Activated CD4-positive, alpha-beta memory T cell treated with anti-CD3 and anti-CD28 coated beads, Interleukin-2, amount 10 ng/mL, durations not matched to agents 7 days and 5 days (primary cell): ENCODE results near the gene ACAP1. TPM values are rescaled to one million over a fixed set of nuclear protein-coding genes. Genes with fewer than 3 reads are reported as not detected.
A peak's percentile ranks its signal among the peaks of the same experiment; 100 is the strongest.
"Not testable (repeated sequence)": the region's sequence is repeated elsewhere in the genome, so short reads cannot be mapped to it uniquely, and the experiment has no call there.

Source experiments
- CTCF ChIA-PET: fragments of 350-600 bp; sonication (Branson Sonifier 250); formaldehyde crosslinking; loops from one replicate; lab custom pipeline; 2021; ENCODE audit warnings: antibody characterized with exemption, inconsistent platforms; lab: Charles Lee
- POLR2A ChIA-PET: fragments of 350-600 bp; sonication (Branson Sonifier 250); formaldehyde crosslinking; loops from one replicate; lab custom pipeline; 2021; ENCODE audit warnings: antibody characterized with exemption; lab: Charles Lee
- DNase-seq: peaks from one replicate; pipeline ENCODE4 v3.0.0-alpha.2; 2020
- H3K27ac Mint-ChIP-seq: one replicate; pipeline ENCODE4 v1.8.0; 2021; ENCODE audit warnings: mild to moderate bottlenecking, mixed read lengths
- H3K27me3 Mint-ChIP-seq: one replicate; pipeline ENCODE4 v1.8.0; 2021; ENCODE audit warnings: mixed read lengths
- H3K36me3 Mint-ChIP-seq: one replicate; pipeline ENCODE4 v1.8.0; 2021; ENCODE audit warnings: low read depth, mixed read lengths
- H3K4me1 Mint-ChIP-seq: one replicate; pipeline ENCODE4 v1.8.0; 2021; ENCODE audit warnings: mixed read lengths
- H3K4me3 Mint-ChIP-seq: one replicate; pipeline ENCODE4 v1.8.0; 2021; ENCODE audit warnings: mild to moderate bottlenecking, mixed read lengths
- H3K9me3 Mint-ChIP-seq: one replicate; pipeline ENCODE4 v1.8.0; 2021; ENCODE audit warnings: mixed read lengths
- total RNA-seq, 2 experiments: library from RNA; stranded (reverse); gene quantifications; one replicate each; pipeline ENCODE4 v1.2.3, GENCODE V29; 2021

The ACAP1 gene
- total RNA-seq, 2 experiments from 2014 or later, result 682 to 709 TPM

GRCh38 chr17:7332600-7333069, 3.7 kb upstream of the ACAP1 start:
- peaks cover 65% of the 10 kb centered on the region for H3K4me1 Mint-ChIP-seq

DNA sequence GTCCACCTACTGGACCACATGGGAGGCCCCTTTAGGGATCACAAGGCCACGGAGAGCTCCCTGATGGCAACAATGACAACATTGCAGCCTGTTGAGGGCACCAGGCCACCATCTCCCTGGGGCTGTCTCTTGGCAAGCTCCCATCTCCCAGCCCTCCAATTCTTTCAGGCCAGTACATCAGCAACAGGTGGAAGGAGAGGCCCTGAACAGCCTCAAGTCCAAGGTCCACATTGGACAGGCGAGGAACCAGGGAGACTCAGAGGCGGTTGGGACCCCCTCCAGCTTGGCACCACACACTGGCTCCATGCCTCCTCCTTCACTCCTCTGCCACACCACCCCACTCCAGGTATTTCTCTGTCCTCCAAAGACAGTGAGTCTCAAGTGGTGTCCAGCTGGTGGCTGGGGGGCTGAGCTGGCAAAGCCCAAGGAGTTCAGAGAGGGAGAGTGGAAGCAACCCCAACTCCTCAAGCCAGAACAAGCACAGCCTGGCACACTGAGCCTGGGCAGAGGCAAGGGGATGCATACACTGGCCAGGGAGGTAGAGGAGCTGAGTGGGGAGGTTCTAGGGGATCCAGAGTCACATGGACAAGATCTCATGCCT, 1.3 kb upstream of the ACAP1 start:
- Mint-ChIP-seq H3K36me3 (peaks cover 22% of the 10 kb centered on the region), H3K9me3 (no peaks in the 10 kb centered on the region), H3K4me3 (peak overlapping the region; percentile 40), H3K27me3 (no peaks in the 10 kb centered on the region), H3K27ac (peak overlapping the region; percentile 91), H3K4me1 (peaks cover 58% of the 10 kb centered on the region)
- ChIA-PET CTCF (interaction anchor here (1.0 to 3.3 kb wide), 3 partner anchors 11 to 101 kb away, joined by 4 to 18 read pairs (median 10); no protein-coding TSS in a partner anchor), POLR2A (interaction anchor here (0.9 to 5.0 kb wide), 9 partner anchors 10 to 238 kb away, joined by 3 to 109 read pairs (median 10); partner anchors contain the start of genes GPS2 and POLR2A)
- no peak for DNase-seq

More at GRCh38 chr17:7332600-7333069, 3.7 kb upstream of the ACAP1 start:
- H3K27ac Mint-ChIP-seq, result peak overlapping the region; percentile 74
- H3K27me3 Mint-ChIP-seq, H3K9me3 Mint-ChIP-seq, H3K36me3 Mint-ChIP-seq, CTCF ChIA-PET: not testable (repeated sequence)
- POLR2A ChIA-PET, result interaction anchor here (1.0 to 1.5 kb wide), 2 partner anchors 17 to 24 kb away, joined by 3 to 4 read pairs; partner anchors contain the start of gene GPS2
- DNase-seq, result peak; percentile 52
- H3K4me3 Mint-ChIP-seq, result peak overlapping the region; percentile 46

DNA sequence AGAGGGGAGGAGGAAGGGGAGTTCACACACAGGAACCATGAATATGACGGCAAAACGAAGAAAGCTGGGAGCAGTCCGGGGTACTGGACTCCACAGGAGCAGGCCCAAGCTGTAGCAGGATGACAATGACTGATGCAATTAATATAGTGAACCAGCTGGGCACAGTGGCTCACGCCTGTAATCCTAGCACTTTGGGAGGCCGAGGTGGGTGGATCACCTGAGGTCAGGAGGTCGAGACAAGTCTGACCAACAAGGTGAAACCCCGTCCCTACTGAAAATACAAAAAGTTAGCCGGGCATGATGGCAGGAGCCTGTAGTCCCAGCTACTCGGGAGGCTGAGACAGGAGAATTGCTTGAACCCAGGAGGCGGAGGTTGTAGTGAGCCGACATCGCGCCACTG, 564 bp upstream of the ACAP1 start:
- Mint-ChIP-seq H3K27ac (peak overlapping the region; percentile 91), H3K36me3 (peaks cover 26% of the 10 kb centered on the region), H3K4me1 (peaks cover 59% of the 10 kb centered on the region), H3K4me3 (peak overlapping the region; percentile 91)
- ChIA-PET POLR2A (interaction anchor here (0.7 to 6.7 kb wide), 26 partner anchors 9 to 351 kb away, joined by 3 to 109 read pairs (median 8); partner anchors contain the start of genes CD68, FGF11, GPS2 and MPDU1), CTCF (interaction anchor here (0.8 to 3.3 kb wide), 12 partner anchors 10 to 783 kb away, joined by 3 to 48 read pairs (median 8); partner anchors contain the start of genes GPS2 and TMEM95)
- DNase-seq, H3K9me3 Mint-ChIP-seq, H3K27me3 Mint-ChIP-seq: not testable (repeated sequence)

DNA sequence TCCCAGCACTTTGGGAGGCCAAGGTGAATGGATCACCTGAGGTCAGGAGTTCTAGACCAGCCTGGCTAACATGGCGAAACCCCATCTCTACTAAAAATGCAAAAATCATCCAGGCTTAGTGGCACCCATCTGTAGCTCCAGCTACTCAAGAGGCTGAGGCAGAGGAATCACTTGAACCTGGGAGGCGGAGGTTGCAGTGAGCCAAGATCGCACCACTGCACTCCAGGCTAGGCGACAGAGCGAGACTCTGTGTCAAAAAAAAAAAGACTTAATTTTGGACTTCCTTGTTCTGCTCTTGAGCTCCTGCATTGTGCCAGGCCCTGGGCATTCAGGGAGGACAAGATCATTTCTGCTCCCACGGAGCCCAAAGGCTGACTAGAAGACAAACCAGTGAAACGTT, 1.3 kb downstream of the ACAP1 start:
- H3K27me3 Mint-ChIP-seq, DNase-seq, H3K9me3 Mint-ChIP-seq: not testable (repeated sequence)
- H3K4me1 Mint-ChIP-seq, result peaks cover 56% of the 10 kb centered on the region
- H3K4me3 Mint-ChIP-seq, result peak overlapping the region; percentile 91
- ChIA-PET CTCF (interaction anchor here (0.8 to 3.3 kb wide), 9 partner anchors 8 to 56 kb away, joined by 3 to 48 read pairs (median 13); partner anchors contain the start of genes GPS2 and TMEM95), POLR2A (interaction anchor here (0.7 to 6.7 kb wide), 22 partner anchors 7 to 349 kb away, joined by 3 to 109 read pairs (median 12); partner anchors contain the start of genes GPS2, MPDU1, NEURL4 and POLR2A)
- peak overlapping the region; percentile 91 for H3K27ac Mint-ChIP-seq
- peaks cover 39% of the 10 kb centered on the region for H3K36me3 Mint-ChIP-seq

GRCh38 chr17:7340179-7340578, 3.9 kb downstream of the ACAP1 start:
- ChIA-PET CTCF (no interaction called here), POLR2A (interaction anchor here (1.6 to 6.7 kb wide), 2 partner anchors 9 to 14 kb away, joined by 4 to 86 read pairs; no protein-coding TSS in a partner anchor)
- Mint-ChIP-seq H3K9me3 (no peaks in the 10 kb centered on the region), H3K4me1 (peaks cover 47% of the 10 kb centered on the region), H3K27ac (no peak overlapping the region), H3K36me3 (peaks cover 61% of the 10 kb centered on the region), H3K4me3 (no peak overlapping the region), H3K27me3 (no peaks in the 10 kb centered on the region)
- no peak for DNase-seq

GRCh38 chr17:7341842-7342241, 5.5 kb downstream of the ACAP1 start:
- no peak overlapping the region for H3K27ac Mint-ChIP-seq
- peaks cover 72% of the 10 kb centered on the region for H3K36me3 Mint-ChIP-seq
- no peak overlapping the region for H3K4me3 Mint-ChIP-seq
- DNase-seq, result no peak
- H3K9me3 Mint-ChIP-seq, result no peaks in the 10 kb centered on the region
- H3K27me3 Mint-ChIP-seq, result no peaks in the 10 kb centered on the region
- CTCF ChIA-PET, result interaction anchor here (0.9 kb wide), 1 partner anchor 12 kb away, joined by 3 read pairs; no protein-coding TSS in a partner anchor
- peaks cover 36% of the 10 kb centered on the region for H3K4me1 Mint-ChIP-seq
- POLR2A ChIA-PET, result interaction anchor here (6.7 kb wide), 1 partner anchor 7 kb away, joined by 86 read pairs; no protein-coding TSS in a partner anchor

GRCh38 chr17:7343250-7343649, 6.9 kb downstream of the ACAP1 start:
- H3K27me3 Mint-ChIP-seq, result no peaks in the 10 kb centered on the region
- CTCF ChIA-PET, result interaction anchor here (0.6 kb wide), 1 partner anchor 262 kb away, joined by 4 read pairs; no protein-coding TSS in a partner anchor
- H3K27ac Mint-ChIP-seq, result no peak overlapping the region
- H3K4me3 Mint-ChIP-seq, result no peak overlapping the region
- no peak for DNase-seq
- POLR2A ChIA-PET, result interaction anchor here (0.9 to 3.5 kb wide), 3 partner anchors 14 to 140 kb away, joined by 3 to 18 read pairs (median 4); partner anchors contain the start of gene NEURL4
- H3K36me3 Mint-ChIP-seq, result peaks cover 69% of the 10 kb centered on the region
- no peaks in the 10 kb centered on the region for H3K9me3 Mint-ChIP-seq
- peaks cover 34% of the 10 kb centered on the region for H3K4me1 Mint-ChIP-seq

DNA sequence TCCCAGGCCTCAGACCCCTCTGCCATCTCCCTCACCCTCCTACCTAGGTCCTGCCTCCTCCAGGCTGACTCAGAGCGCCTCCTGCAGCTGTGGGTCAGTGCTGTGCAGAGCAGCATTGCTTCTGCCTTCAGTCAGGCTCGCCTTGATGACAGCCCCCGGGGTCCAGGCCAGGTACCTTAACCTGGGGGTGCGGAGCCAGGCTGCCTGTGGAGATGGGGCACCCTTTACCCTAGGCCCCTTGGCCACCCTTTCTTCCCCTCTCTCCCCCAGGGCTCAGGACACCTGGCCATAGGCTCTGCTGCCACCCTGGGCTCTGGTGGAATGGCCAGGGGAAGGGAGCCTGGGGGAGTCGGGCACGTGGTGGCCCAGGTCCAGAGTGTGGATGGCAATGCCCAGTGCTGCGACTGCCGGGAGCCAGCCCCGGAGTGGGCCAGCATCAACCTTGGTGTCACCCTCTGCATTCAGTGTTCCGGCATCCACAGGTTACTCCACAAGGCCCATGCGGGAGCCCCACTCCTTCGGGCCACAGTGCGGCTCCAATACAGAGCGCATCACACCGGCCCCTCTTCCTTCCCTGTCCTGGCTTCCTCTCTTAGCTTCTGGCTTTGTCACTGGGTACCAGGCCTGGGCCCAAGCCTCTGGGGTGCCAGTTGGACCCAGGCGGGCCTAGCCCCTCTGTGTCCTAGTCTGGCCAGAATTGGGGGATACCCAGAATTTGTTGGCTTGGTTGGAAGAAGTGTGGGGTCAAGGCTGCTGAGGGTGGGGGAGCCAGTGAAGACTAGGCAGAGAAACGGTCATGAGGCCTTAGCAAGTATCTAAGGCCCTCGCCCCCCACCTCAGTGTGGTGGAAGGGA, 10.7 kb downstream of the ACAP1 start:
- ChIA-PET CTCF (interaction anchor here (2.1 to 3.1 kb wide), 2 partner anchors 11 to 17 kb away, joined by 4 to 18 read pairs; partner anchors contain the start of gene ACAP1), POLR2A (interaction anchor here (4.3 to 5.9 kb wide), 2 partner anchors 8 to 24 kb away, joined by 16 to 86 read pairs; partner anchors contain the start of gene ACAP1)
- Mint-ChIP-seq H3K27ac (no peak overlapping the region), H3K27me3 (no peaks in the 10 kb centered on the region), H3K4me1 (peaks cover 43% of the 10 kb centered on the region), H3K4me3 (no peak overlapping the region), H3K9me3 (no peaks in the 10 kb centered on the region), H3K36me3 (peaks cover 74% of the 10 kb centered on the region)
- DNase-seq, result no peak

GRCh38 chr17:7347630-7348477, 11.5 kb downstream of the ACAP1 start:
- H3K27me3 Mint-ChIP-seq, result no peaks in the 10 kb centered on the region
- H3K27ac Mint-ChIP-seq, result no peak overlapping the region
- peaks cover 48% of the 10 kb centered on the region for H3K4me1 Mint-ChIP-seq
- H3K4me3 Mint-ChIP-seq, result no peak overlapping the region
- peaks cover 74% of the 10 kb centered on the region for H3K36me3 Mint-ChIP-seq
- no peak for DNase-seq
- CTCF ChIA-PET, result interaction anchor here (1.0 to 2.4 kb wide), 3 partner anchors 11 to 200 kb away, joined by 4 to 13 read pairs (median 5); partner anchors contain the start of gene ACAP1
- H3K9me3 Mint-ChIP-seq, result no peaks in the 10 kb centered on the region
- POLR2A ChIA-PET, result interaction anchor here (0.6 to 5.9 kb wide), 13 partner anchors 9 to 226 kb away, joined by 3 to 86 read pairs (median 4); partner anchors contain the start of genes ACAP1, GPS2 and NEURL4

GRCh38 chr17:7348478-7349242, 12.3 kb downstream of the ACAP1 start:
- Mint-ChIP-seq H3K9me3 (no peaks in the 10 kb centered on the region), H3K36me3 (peaks cover 70% of the 10 kb centered on the region), H3K27ac (no peak overlapping the region), H3K4me3 (no peak overlapping the region), H3K27me3 (no peaks in the 10 kb centered on the region), H3K4me1 (peaks cover 50% of the 10 kb centered on the region)
- DNase-seq, result no peak
- ChIA-PET CTCF (interaction anchor here (1.0 to 3.0 kb wide), 4 partner anchors 12 to 199 kb away, joined by 4 to 20 read pairs (median 9); partner anchors contain the start of genes ACAP1 and NEURL4), POLR2A (interaction anchor here (1.1 to 5.9 kb wide), 13 partner anchors 10 to 225 kb away, joined by 3 to 86 read pairs (median 4); partner anchors contain the start of genes ACAP1, GPS2 and NEURL4)
